GM18502 (cell line): ENCODE measurements around the gene COL6A2.
"Not testable (repeated sequence)": the region's sequence is repeated elsewhere in the genome, so short reads cannot be mapped to it uniquely, and the experiment has no call there.

ENCODE experiments used
- ATAC-seq: cut with Tn5 transposase; IDR thresholded peaks from one replicate; pipeline ENCODE4 v1.9.1; 2021; ENCODE audit warnings: mild to moderate bottlenecking; ENCODE audit not compliant: unreplicated experiment, poor library complexity

Gene COL6A2

DNA sequence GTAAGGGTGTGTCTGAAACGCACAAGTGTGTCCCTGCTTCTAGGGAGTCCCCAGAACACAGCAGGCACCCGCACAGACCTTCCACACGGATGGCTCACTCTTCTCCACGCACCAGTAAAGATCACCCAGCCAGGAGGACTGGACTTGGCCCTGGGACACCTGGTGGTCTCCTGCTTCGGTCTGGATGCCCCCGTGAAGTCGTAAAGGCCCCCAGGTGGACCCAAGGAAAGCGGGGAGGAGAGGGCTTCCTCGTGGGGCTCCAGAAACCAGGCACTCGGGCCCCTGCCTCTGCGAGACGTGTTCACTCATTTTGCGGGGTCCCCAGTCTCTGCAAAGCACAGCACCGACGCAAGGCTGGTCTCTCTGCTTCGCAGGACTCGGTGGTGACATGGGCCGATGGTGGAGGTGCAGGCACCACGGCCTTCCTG lies 20.2 kb upstream of the COL6A2 start:
- ATAC-seq = no peak

DNA sequence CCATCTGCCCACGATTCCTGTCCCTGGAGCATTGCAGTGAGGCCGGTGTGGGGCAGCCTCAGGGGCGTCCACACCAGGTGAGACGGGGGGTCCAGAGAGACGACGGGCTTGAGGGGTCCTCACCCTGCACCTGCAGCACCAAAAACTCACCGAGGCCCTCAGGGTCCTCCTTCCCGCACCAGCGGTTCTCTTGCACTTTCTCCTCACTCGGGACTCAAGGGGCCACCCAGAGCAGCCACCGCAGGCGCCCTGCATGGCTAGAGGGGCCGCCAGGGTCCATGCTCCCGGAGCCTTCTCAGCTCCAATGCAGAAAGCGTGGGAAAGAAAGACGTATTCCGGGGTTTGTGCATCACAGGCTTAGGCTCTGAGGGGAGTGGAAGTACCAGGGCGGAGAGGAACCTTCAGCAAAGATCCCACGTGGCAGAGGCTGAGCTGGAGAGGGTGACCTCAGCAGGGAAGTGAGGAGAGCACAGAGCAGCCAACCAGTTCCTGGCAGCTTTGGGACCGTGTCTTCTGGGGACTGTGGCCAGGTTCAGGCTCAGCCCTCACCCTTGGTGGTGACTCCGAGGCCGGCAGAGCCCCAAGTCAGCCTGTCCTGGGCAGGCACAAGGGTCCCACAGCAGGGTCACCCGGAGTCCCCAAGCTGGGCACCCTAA lies 19.5 kb upstream of the COL6A2 start:
- no peak for ATAC-seq

DNA sequence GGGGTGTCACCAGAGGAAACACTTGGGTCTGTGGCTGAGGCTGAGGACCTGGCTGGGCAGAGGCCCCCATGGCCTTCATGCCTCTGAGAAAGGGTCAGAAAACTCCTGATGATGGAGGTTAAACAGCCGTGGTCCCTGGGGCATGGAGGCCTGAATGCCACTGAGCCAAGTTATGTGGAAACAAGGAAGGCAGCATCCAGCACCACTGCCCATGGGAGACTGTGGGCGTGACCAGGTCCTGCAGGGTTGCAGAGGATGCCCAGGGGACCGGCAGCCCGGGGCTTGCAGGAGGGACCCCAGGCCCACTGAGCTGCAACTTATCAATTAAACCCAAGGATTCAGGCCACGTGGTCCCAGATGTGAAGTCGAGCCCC lies 18.9 kb upstream of the COL6A2 start:
- ATAC-seq = no peak

DNA sequence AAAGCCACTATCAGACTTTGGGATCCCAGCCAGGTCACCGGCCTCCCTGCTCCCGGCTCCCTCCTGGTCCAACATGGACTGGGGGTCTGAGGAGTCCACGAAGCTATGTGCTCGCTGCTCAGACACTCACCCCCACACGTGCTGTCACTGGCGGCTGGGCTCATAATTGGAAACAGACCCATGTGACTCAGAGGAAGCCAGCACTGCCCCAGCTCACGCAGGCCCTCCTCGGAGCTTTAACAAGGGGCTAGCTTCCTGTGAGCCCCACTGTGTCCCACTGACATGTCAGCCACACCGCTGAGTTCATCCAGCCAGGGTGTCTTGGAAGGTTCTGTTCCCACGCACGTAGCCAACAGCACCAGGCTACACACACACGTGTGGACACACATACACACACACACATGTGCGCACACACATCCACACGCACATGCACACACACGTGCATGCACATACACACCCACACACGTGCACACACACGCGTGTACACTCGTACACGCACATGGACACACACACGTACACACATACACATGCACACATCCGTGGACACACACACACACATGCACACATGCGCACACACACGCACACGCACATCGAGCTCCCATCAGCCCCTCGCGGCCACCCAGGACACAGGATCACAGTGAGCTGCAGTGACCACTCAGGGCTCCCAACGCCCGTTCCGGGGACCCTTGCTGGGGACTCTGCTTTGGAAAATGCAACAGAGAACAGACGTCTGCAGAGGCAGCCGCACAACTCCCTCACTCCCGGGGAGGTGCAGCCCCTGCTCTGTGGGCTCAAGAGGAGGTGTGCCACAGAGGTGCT lies 18.4 kb upstream of the COL6A2 start:
- no peak for ATAC-seq

DNA sequence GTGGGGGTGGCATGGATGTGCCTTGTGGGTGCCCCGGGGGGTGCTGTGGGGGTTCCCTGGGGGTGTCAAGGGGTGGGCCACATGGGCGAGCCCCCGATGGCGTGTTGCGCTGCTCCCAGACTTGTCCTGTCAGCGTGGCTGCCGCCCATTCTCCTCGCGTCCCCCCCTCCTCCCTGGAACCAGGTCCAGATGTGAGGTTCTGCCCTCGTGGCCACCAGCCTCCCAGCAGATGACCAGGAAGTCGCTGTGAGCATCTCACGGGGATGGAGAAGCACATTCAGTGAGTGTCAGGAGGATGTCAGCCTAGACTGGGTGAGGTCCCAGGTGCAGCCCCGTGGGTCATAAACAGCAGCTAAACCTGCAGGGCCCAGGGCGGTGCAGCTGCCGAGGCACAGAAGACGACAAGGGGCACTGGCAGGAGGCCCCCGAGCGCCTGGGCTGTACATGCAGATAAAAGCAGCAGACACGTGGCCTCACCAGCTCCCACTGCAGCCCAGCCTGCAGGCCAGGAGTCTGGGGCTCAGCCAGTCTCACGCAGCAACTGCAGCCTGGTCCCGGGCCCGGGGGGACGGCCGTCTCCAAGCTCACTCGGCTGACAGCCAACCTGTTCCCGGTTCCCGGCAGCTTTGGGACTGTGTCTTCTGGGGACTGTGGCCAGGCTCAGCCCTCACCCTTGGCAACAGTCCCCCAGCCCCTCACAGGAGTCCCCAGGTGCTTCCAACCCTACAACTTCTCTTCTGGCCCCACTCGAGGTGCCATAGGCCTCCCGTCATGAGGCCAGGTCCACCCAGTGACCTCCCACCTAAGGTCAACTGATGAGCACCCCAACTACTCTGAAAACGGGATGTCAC lies 17.5 kb upstream of the COL6A2 start:
- no peak for ATAC-seq

DNA sequence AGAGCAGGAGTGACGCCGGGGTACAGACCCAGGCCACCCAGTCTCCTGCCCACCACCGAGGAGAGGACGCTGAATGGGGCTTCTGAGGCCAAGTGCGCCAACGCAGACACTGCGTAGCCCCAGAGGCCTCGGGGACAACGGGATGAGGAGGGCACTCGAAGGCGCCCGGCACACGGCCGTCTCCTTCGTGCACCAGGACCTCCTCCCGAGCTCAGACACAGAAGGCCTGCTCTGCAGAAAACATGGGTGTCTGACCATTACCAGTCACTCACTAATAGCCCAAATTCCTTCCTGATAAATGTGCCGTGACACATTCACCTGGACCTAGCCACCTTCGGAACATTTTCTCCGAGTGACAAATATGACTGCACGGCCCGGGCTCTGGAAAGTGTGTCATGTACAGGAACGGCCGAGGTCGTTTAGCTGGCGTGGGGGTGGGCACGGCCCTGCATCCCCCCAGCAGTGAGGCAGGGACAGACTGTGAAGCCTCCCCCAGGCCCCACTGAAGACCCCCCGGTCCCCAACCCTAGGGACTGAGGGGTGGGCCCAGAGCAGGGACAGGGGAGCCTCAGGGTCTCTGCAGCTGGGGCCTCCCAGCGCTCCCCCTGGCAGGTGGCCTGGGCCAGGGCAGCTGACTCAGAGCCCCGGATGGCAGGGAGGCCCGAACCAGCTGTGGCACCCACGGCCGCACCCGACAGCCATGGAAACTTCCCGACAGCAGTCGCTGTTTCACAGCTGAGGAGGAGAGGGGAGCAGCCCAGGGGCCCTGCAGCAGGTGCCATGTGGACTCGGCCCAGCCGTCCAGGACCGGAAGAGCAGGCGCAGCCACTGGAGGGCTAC lies 16.7 kb upstream of the COL6A2 start:
- ATAC-seq = no peak

DNA sequence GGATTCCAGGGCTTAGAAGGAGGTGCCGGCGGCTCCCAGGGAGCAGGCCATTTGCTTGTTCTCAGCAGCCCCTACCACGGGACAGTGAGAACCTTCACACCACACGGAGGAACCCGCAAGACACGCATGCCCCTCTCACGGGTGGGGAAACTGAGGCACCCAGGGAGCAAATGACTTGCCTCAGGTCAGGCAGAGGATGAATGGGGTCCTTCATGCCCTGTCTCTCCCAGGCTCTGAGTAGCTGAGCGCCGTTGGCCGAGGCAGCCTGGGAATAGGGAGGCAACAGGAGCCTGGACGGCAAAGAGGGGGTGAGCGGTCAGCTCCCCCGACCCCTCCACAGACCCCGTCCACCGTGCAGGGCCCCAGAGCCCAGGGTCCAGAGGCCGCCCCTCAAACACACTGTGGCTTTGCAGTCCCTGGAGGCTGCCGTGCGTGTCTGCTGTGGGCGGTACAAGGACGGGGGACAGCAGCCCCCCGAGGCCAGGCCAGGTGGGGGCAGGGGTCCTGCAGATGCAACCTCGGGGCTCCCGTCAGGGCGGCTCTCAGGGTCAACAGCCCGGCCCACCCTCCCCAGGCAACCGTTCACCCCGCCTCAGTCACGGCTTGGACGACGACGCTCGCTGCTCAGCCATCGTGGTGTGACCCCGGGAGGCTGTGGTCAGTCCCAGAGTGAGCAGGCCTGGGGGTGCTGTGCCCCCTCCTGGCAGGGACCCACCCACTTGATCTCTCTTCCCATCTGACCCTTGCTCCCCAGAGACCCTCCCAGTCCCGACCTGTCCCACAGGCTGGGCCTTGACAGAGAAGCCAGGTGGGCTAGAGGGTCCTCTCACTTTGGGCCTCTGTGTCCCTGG lies 15.8 kb upstream of the COL6A2 start:
- no peak for ATAC-seq

DNA sequence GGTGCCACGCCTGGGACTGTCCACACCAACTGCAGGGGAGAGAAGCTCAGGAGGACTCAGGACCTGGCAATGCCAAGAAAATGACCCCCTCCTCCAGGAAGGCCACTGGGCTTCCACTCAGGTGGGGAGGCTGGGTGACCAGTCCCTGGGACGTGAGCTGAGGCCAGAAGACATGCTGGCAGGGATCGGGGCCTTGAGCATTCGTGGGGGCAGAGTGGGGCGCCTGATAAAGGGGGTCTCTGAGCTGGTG lies 15.3 kb upstream of the COL6A2 start:
- no peak for ATAC-seq

DNA sequence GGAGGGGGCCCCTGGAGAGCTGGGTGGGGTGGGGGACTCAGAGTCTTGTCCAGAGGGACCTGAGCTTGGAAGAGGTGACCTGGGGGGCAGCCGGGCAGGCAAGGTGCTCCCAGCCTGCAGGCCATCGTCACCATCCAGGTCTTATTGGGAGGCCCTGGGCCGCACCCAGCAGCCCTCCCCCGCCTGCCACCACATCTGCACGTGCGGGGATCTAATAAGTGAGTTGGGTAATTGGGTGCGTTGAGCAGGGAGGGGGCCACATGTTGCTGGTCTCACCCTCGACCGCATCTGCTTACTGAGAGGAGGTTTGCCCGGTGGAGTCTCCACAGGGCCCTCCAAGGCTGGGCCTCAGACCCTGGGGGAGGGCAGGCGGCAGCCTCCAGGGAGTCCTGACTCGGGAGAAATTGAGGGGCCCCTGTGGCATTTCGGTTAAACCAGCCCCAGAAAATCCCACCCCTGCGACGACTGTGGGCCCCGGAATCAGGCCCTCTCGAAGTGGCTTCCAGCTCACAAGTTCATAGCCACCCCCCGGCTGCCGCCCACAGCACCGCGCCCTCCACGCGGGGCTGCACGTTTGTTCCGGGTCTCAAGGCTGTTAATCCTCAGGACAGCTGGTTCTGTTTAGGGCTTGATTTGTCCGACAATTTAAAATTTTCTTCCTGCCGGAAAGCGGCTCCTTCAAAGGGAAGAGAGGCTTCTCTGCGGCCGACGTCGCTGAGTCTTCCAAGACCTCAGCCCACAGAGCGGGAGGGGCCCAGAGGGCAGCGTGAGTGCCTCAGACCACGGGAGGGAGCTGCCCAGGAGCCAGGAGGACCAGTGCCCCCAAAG lies 14.7 kb upstream of the COL6A2 start:
- no peak for ATAC-seq

DNA sequence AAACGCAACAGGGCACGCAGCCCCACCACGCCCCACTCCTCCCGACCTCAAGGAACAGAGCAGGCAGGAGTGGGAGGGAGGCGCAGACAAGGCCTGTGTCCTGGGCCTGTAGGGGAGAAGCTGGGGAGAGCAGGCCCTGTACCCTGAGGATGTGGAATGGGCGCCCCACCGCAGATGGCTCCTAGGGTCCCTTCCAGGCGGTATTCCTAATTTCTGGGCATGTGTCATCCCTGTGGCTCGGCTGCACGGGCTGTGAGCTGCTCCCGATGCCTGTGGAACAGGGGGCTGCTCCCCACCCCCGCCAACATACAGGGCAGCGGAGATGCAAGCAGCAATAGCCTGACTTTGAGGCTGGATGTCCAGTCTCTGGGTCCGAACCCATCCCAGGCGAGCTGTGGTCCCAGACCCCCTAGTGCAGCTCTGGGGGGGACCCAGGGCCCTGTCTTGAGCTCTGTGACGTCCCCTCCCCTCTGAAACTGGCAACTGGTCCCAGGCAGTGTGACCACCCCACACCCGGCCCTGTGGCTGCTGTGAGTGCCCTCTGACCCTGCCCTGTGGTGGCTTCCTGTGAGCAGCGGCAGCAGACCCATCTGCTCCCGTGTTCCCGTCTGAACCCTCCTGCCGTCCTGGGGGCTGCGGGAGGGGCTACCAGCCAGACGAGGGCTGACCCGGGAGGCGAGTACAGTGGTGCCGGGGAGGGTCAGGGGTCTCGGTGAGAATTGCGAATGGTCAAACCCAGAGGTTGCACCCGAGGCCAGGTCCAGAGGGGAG lies 13.9 kb upstream of the COL6A2 start:
- no peak for ATAC-seq

DNA sequence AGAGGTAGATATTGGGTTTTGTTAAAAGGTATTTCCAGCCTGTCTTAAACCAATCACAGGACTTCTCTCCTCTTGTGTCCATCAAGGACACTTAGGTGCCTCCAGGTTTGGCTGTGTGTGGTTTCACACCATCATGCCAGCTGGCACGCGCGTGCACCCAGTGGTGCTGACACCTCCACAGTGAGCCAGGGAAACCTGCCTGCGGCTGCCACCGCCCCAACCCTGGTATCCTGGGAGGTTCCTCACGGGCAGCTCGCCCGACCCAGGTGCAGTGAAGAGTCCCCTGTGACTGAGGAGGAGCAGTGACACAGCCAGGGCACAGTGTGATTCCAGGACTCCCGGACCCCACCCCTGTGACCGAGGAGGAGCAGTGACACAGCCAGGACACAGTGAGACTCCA lies 13.2 kb upstream of the COL6A2 start:
- ATAC-seq = no peak

DNA sequence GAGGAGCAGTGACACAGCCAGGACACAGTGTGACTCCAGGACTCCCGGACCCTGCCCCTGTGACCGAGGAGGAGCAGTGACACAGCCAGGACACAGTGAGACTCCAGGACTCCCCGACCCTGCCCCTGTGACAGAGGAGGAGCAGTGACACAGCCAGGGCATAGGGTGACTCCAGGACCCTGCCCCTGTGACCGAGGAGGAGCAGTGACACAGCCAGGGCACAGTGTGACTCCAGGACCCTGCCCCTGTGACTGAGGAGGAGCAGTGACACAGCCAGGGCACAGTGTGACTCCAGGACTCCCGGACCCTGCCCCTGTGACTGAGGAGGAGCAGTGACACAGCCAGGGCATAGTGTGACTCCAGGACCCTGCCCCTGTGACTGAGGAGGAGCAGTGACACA lies 12.7 kb upstream of the COL6A2 start:
- not testable (repeated sequence) for ATAC-seq

DNA sequence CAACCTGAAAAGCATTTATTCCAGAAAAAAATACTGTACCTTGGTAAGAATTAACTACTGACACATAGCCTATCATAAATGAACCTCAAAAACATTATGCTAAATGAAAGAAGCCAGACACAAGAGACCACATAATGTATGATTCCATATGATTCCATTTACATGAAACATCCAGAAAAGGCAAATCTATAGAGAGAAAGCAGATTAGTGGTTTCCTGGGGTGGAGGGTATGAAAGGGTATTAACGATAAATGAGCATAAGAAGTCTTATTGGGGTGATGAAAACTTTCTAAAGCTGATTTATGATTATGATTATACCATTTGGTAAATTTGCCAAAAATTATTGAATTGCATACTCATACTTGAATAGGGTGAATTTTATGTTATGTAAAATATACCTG lies 10.3 kb upstream of the COL6A2 start:
- no peak for ATAC-seq

DNA sequence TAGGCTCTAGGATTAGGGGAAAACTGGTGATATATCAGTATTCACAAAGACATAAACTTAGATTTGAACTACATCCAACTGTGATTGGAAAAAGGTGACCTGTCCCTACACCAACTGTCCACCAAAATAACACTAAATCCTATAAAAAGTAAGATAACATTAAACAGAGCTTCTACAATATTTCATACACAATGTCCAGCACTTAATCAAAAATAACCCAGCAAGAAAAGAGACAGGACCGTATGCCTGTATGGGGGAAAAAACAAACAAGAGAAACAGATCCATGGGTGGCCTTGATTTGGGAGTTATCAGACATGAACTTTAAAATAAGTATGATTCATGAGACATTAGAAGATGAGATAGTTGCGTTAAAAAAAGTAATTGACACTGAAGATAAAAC lies 9.7 kb upstream of the COL6A2 start:
- ATAC-seq = no peak

DNA sequence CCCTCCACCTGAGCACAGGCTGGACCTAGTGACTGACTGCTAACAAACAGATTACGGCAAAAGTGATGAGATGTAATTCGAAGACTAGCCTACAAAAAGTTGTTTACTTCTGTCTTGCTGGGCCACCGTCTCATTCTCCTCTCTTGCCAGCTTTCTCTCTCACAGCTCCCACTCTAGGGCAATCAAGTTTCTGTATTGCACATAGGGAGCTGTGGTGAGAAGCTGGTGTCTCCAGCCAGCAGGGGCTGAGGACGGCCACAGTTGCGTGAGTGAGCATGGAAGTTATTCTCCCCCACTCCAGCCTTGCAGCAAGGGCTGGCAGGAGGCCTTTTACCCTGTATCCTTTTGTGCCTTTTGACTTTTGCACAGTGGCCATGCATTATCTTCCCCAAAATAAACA lies 8.6 kb upstream of the COL6A2 start:
- no peak for ATAC-seq

DNA sequence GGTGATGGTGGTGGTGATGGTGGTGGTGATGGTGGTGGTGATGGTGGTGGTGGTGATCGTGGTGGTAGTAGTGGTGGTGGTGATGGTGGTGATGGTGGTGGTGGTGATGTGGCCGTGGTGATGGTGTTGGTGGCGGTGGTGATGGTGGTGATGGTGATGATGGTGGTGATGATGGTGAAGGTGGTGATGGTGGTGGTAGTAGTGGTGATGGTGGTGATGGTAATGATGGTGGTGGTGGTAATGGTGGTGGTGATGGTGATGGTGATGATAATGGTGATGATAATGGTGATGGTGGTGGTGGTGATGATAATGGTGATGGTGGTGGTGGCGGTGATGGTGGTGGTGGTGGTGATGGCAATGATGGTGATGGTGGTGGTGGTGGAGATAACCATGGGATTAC lies 6.8 kb upstream of the COL6A2 start:
- no peak for ATAC-seq

DNA sequence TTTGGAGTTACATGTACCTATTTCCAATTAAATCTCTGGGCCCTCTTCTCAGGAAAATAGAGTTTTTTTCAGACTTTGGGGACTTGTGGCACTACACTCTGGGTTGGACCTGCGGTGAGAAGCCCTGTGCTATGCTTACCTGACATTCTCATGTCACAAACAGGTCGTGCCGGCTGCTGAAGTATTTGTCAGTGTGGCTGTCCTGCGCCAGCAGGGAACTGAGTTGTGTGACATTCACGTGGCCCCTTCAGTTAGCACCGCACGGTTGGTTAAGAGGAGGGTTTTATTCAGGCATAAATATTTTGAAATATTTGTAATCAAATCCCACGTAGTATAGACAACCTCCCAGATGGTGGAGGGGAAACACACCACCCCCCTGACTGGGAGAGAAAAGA lies 6.3 kb upstream of the COL6A2 start:
- no peak for ATAC-seq
